Skeletal muscle tissue (tissue), 4 donors: ENCODE data around the gene RADIL. TPM values are rescaled to one million over a fixed set of nuclear protein-coding genes. Genes with fewer than 3 reads are reported as not detected.

Source experiments
- H3K27ac ChIP-seq: one replicate; pipeline ENCODE4 v1.7.0; 2013; ENCODE audit warnings: mild to moderate bottlenecking, low read depth, low read length, inconsistent platforms
- H3K27me3 ChIP-seq, 3 donors: one replicate each; pipeline ENCODE4 v1.7.0; 2013; ENCODE audit warnings: low read length in 3 of 3; ENCODE audit not compliant: control insufficient read depth in 3 of 3, insufficient read depth in 3 of 3
- H3K36me3 ChIP-seq, 3 donors: one replicate each; pipeline ENCODE4 v1.7.0; 2013; ENCODE audit warnings: low read length in 3 of 3; ENCODE audit not compliant: control insufficient read depth in 3 of 3, insufficient read depth in 3 of 3
- H3K4me1 ChIP-seq, 3 donors: one replicate each; pipeline ENCODE4 v1.7.0; 2013; ENCODE audit warnings: low read length in 3 of 3, mild to moderate bottlenecking in 3 of 3; ENCODE audit not compliant: control insufficient read depth in 3 of 3, insufficient read depth in 3 of 3
- H3K4me3 ChIP-seq, 3 donors: one replicate each; pipeline ENCODE4 v1.7.0; 2013; ENCODE audit warnings: low read length in 3 of 3
- H3K9ac ChIP-seq, 3 donors: one replicate each; pipeline ENCODE4 v1.7.0; 2013; ENCODE audit warnings: low read length in 3 of 3, mild to moderate bottlenecking in 3 of 3, moderate library complexity in 2 of 3, low read depth in 1 of 3
- H3K9me3 ChIP-seq, 3 donors: one replicate each; pipeline ENCODE4 v1.7.0; 2013; ENCODE audit warnings: low read length in 3 of 3; ENCODE audit not compliant: control insufficient read depth in 3 of 3
- total RNA-seq: library from RNA; depleted of rRNA; stranded (reverse); fragments of >200 nt; gene quantifications from one replicate; pipeline ENCODE4 v1.2.3, GENCODE V29; 2014
- donor health status: Osteomylitis.

The RADIL gene
- total RNA-seq, 1 donor from 2014 or later, result 1.0 TPM

GRCh38 chr7:4873071-4873944, 10.2 kb downstream of the RADIL start:
- H3K4me3 ChIP-seq, result no peak overlapping the region
- H3K9ac ChIP-seq, result no peak overlapping the region
- peaks cover 0 to 9% (median 5%) of the 10 kb centered on the region in 3 donors for H3K36me3 ChIP-seq
- no peaks in the 10 kb centered on the region for H3K4me1 ChIP-seq
- H3K27me3 ChIP-seq, result no peaks in the 10 kb centered on the region
- H3K27ac ChIP-seq, result no peak overlapping the region
- peaks cover 0 to 2% (median 0%) of the 10 kb centered on the region in 3 donors for H3K9me3 ChIP-seq

- no peak overlapping the region for H3K4me3 ChIP-seq
- H3K9me3 ChIP-seq, result peaks cover 0 to 3% (median 0%) of the 10 kb centered on the region in 3 donors
- no peaks in the 10 kb centered on the region for H3K4me1 ChIP-seq
- H3K36me3 ChIP-seq, result peaks cover 0 to 9% (median 0%) of the 10 kb centered on the region in 3 donors
- H3K27ac ChIP-seq, result no peak overlapping the region
- H3K27me3 ChIP-seq, result no peaks in the 10 kb centered on the region
- H3K9ac ChIP-seq, result no peak overlapping the region
Measured at GRCh38 chr7:4871930-4872675, 11.4 kb downstream of the RADIL start.

GRCh38 chr7:4871056-4871680, 12.3 kb downstream of the RADIL start:
- H3K9me3 ChIP-seq, result peaks cover 0 to 3% (median 0%) of the 10 kb centered on the region in 3 donors
- no peaks in the 10 kb centered on the region for H3K27me3 ChIP-seq
- peaks cover 0 to 5% (median 0%) of the 10 kb centered on the region in 3 donors for H3K36me3 ChIP-seq
- no peak overlapping the region for H3K27ac ChIP-seq
- H3K9ac ChIP-seq, result no peak overlapping the region
- H3K4me3 ChIP-seq, result no peak overlapping the region
- H3K4me1 ChIP-seq, result no peaks in the 10 kb centered on the region

- H3K4me1 ChIP-seq, result no peaks in the 10 kb centered on the region
Measured at GRCh38 chr7:4868493-4868892, 15.0 kb downstream of the RADIL start.

GRCh38 chr7:4866528-4867496, 16.7 kb downstream of the RADIL start:
- Histone ChIP-seq H3K27me3 (peaks cover under 1 to 7% (median 5%) of the 10 kb centered on the region in 3 donors), H3K9ac (no peak overlapping the region)

More at GRCh38 chr7:4868493-4868892, 15.0 kb downstream of the RADIL start:
- Histone ChIP-seq H3K9me3 (peaks cover 0 to 3% (median 0%) of the 10 kb centered on the region in 3 donors), H3K27me3 (peaks cover 0 to 3% (median 0%) of the 10 kb centered on the region in 3 donors), H3K4me3 (no peak overlapping the region), H3K36me3 (peaks cover 0 to 5% (median 0%) of the 10 kb centered on the region in 3 donors), H3K27ac (no peak overlapping the region), H3K9ac (no peak overlapping the region)

GRCh38 chr7:4862156-4862555, 21.4 kb downstream of the RADIL start:
- H3K4me1 ChIP-seq, result no peaks in the 10 kb centered on the region
- no peaks in the 10 kb centered on the region for H3K36me3 ChIP-seq
- H3K27ac ChIP-seq, result no peak overlapping the region
- peak overlapping the region in 1 of 3 donors; percentile 36 for H3K4me3 ChIP-seq
- no peaks in the 10 kb centered on the region for H3K9me3 ChIP-seq
- H3K9ac ChIP-seq, result no peak overlapping the region
- H3K27me3 ChIP-seq, result peaks cover 5 to 14% (median 7%) of the 10 kb centered on the region in 3 donors

More at GRCh38 chr7:4866528-4867496, 16.7 kb downstream of the RADIL start:
- H3K36me3 ChIP-seq, result peaks cover 0 to 2% (median 0%) of the 10 kb centered on the region in 3 donors
- no peak overlapping the region for H3K4me3 ChIP-seq
- peaks cover 0 to 3% (median 0%) of the 10 kb centered on the region in 3 donors for H3K9me3 ChIP-seq
- no peaks in the 10 kb centered on the region for H3K4me1 ChIP-seq
- no peak overlapping the region for H3K27ac ChIP-seq

- no peaks in the 10 kb centered on the region for H3K9me3 ChIP-seq
- no peaks in the 10 kb centered on the region for H3K36me3 ChIP-seq
- no peak within 1 kb of the TSS for H3K27ac ChIP-seq
- H3K4me1 ChIP-seq, result no peaks in the 10 kb centered on the region
- H3K4me3 ChIP-seq, result peak within 1 kb of the TSS in 2 of 3 donors; percentile 33 to 36
- peaks cover 5 to 14% (median 7%) of the 10 kb centered on the region in 3 donors for H3K27me3 ChIP-seq
- H3K9ac ChIP-seq, result no peak within 1 kb of the TSS
Measured at GRCh38 chr7:4861673-4862072, 21.8 kb downstream of the RADIL start, which contains the start of gene PAPOLB. Gene PAPOLB (minus strand): TSS chr7:4862030. CDS start chr7:4861810, 220 bp downstream.

- Histone ChIP-seq H3K9me3 (no peaks in the 10 kb centered on the region), H3K4me1 (no peaks in the 10 kb centered on the region), H3K27ac (no peak overlapping the region), H3K27me3 (peaks cover 5 to 14% (median 7%) of the 10 kb centered on the region in 3 donors), H3K9ac (no peak overlapping the region), H3K4me3 (no peak overlapping the region), H3K36me3 (no peaks in the 10 kb centered on the region)
Measured at GRCh38 chr7:4861227-4861626, 22.3 kb downstream of the RADIL start.

- H3K27me3 ChIP-seq, result peaks cover 4 to 11% (median 5%) of the 10 kb centered on the region in 3 donors
Measured at GRCh38 chr7:4857189-4857588, 26.3 kb downstream of the RADIL start.

More at GRCh38 chr7:4857189-4857588, 26.3 kb downstream of the RADIL start:
- H3K36me3 ChIP-seq, result no peaks in the 10 kb centered on the region
- H3K27ac ChIP-seq, result no peak overlapping the region
- no peaks in the 10 kb centered on the region for H3K4me1 ChIP-seq
- no peak overlapping the region for H3K4me3 ChIP-seq
- H3K9me3 ChIP-seq, result no peaks in the 10 kb centered on the region
- no peak overlapping the region for H3K9ac ChIP-seq
